ENCODE measurements around the gene GLDC.

GLDC gene

GRCh38 chr9:6616951-6617602 is 28.5 kb downstream of the GLDC start:
- DNase-seq, result no peak

GRCh38 chr9:6614489-6614888 is 31.0 kb downstream of the GLDC start:
- no peak for DNase-seq

- DNase-seq, result no peak
Observed at GRCh38 chr9:6611865-6612264, 33.7 kb downstream of the GLDC start.

- DNase-seq, result no peak
Observed at GRCh38 chr9:6610073-6610472, 35.5 kb downstream of the GLDC start.

- no peak for DNase-seq
Observed at GRCh38 chr9:6609497-6610016, 36.0 kb downstream of the GLDC start.

- no peak for DNase-seq
Observed at GRCh38 chr9:6605202-6605601, 40.3 kb downstream of the GLDC start.

GRCh38 chr9:6600426-6600825 is 45.1 kb downstream of the GLDC start:
- DNase-seq, result no peak

- no peak for DNase-seq
Observed at GRCh38 chr9:6600006-6600405, 45.5 kb downstream of the GLDC start.

- no peak for DNase-seq
Observed at GRCh38 chr9:6598249-6598725, 47.2 kb downstream of the GLDC start.

GRCh38 chr9:6592791-6593190 is 52.7 kb downstream of the GLDC start:
- no peak for DNase-seq

- no peak for DNase-seq
Observed at GRCh38 chr9:6592231-6592630, 53.3 kb downstream of the GLDC start.

- no peak for DNase-seq
Observed at GRCh38 chr9:6590772-6591384, 54.7 kb downstream of the GLDC start.

- no peak for DNase-seq
Observed at GRCh38 chr9:6590334-6590733, 55.2 kb downstream of the GLDC start.

- peak; percentile 30 for DNase-seq
Observed at GRCh38 chr9:6584881-6585597, 60.5 kb downstream of the GLDC start.

GRCh38 chr9:6581253-6581652 is 64.3 kb downstream of the GLDC start:
- DNase-seq, result no peak

GRCh38 chr9:6579613-6580012 is 65.9 kb downstream of the GLDC start:
- no peak for DNase-seq

- DNase-seq, result no peak
Observed at GRCh38 chr9:6576987-6577386, 68.5 kb downstream of the GLDC start.

GRCh38 chr9:6575324-6576034 is 70.0 kb downstream of the GLDC start:
- no peak for DNase-seq

GRCh38 chr9:6567140-6567591 is 78.4 kb downstream of the GLDC start:
- DNase-seq, result no peak

- DNase-seq, result no peak
Observed at GRCh38 chr9:6566409-6567139, 79.0 kb downstream of the GLDC start.

GRCh38 chr9:6565312-6565711 is 80.2 kb downstream of the GLDC start:
- DNase-seq, result no peak

GRCh38 chr9:6564868-6565267 is 80.7 kb downstream of the GLDC start:
- no peak for DNase-seq
